Endothelial cell of umbilical vein (primary cell): ENCODE data around the gene MPND. TPM values are rescaled to one million over a fixed set of nuclear protein-coding genes. Genes with fewer than 3 reads are reported as not detected.
A peak's percentile ranks its signal among the peaks of the same experiment; 100 is the strongest.

ENCODE experiments used
- BruUV-seq: library from RNA; stranded (reverse); fragments of 400-500 nt; replicated peaks from 2 replicates; lab custom pipeline; 2021; lab: Mats Ljungman, UMichigan
- CTCF ChIA-PET: fragments of 300-600, 350-600 bp; sonication (Branson Sonifier 250); formaldehyde crosslinking; loops from one replicate; lab custom pipeline; 2021; ENCODE audit warnings: antibody characterized with exemption, inconsistent platforms; lab: Charles Lee
- POLR2A ChIA-PET: fragments of 300-600, 350-600 bp; sonication (Branson Sonifier 250); formaldehyde crosslinking; loops from one replicate; lab custom pipeline; 2021; ENCODE audit warnings: antibody characterized with exemption, inconsistent platforms; lab: Charles Lee
- DNase-seq: peaks from one replicate; pipeline ENCODE4 v3.0.0-alpha.2; 2011; ENCODE audit warnings: low read depth, low spot score
- FAIRE-seq: peaks from 2 replicates; lab custom pipeline; 2011; peaks lifted over from hg19 to GRCh38; lab: Jason Lieb, UNC
- H2AFZ ChIP-seq: 2 replicates; pipeline ENCODE4 v1.6.0; 2012; ENCODE audit warnings: low read depth, low read length, control low read depth, inconsistent platforms
- H3K27ac ChIP-seq: 2 replicates; pipeline ENCODE4 v1.5.1; 2011; ENCODE audit warnings: low read depth, mild to moderate bottlenecking, control low read depth, low read length, moderate library complexity; ENCODE audit not compliant: insufficient read depth
- H3K27me3 ChIP-seq, 2 experiments: 2 replicates each; pipeline versions ENCODE4 v1.6.0 to v1.6.1; 2011; ENCODE audit warnings: low read length in 2 of 2, mixed read lengths in 1 of 2; ENCODE audit not compliant: control insufficient read depth in 2 of 2, insufficient read depth in 2 of 2
- H3K36me3 ChIP-seq, 2 experiments: 2 replicates in 1 of 2; 3 replicates in 1 of 2; pipeline ENCODE4 v1.5.1; 2011; ENCODE audit warnings: low read length in 2 of 2, mild to moderate bottlenecking in 1 of 2, moderate library complexity in 1 of 2; ENCODE audit not compliant: control insufficient read depth in 2 of 2, insufficient read depth in 2 of 2; ENCODE audit errors: extremely low read depth in 1 of 2
- H3K4me1 ChIP-seq: 3 replicates; pipeline ENCODE4 v1.5.1; 2011; ENCODE audit warnings: mild to moderate bottlenecking, low read length; ENCODE audit not compliant: control insufficient read depth, insufficient read depth; ENCODE audit errors: extremely low read depth
- H3K4me2 ChIP-seq: 2 replicates; pipeline ENCODE4 v1.6.1; 2011; ENCODE audit warnings: low read length, control low read depth, mixed read lengths; ENCODE audit not compliant: insufficient read depth
- H3K4me3 ChIP-seq, 3 experiments: fragments of 200-600 bp in 1 of 3; sonication (generic), shearing (Covaris generic) in 1 of 3; replicated peaks in 1 of 3; 2 replicates each; pipeline ENCODE4 v1.5.1; 2011 to 2016; ENCODE audit warnings: control low read depth in 3 of 3, low read length in 3 of 3, mild to moderate bottlenecking in 2 of 3, inconsistent platforms in 1 of 3, low read depth in 1 of 3, moderate library complexity in 1 of 3; ENCODE audit not compliant: insufficient read depth in 1 of 3
- H3K79me2 ChIP-seq: 2 replicates; pipeline ENCODE4 v1.6.0; 2012; ENCODE audit warnings: low read length, inconsistent platforms; ENCODE audit not compliant: control insufficient read depth, insufficient read depth
- H3K9ac ChIP-seq: replicated peaks from 2 replicates; pipeline ENCODE3; 2011; ENCODE audit warnings: low read length, control low read depth; ENCODE audit not compliant: insufficient read depth; ENCODE audit errors: extremely low read depth
- H3K9me1 ChIP-seq: replicated peaks from 3 replicates; pipeline ENCODE4 v1.6.0; 2011; ENCODE audit warnings: mild to moderate bottlenecking, low read length; ENCODE audit not compliant: control insufficient read depth, insufficient read depth; ENCODE audit errors: extremely low read depth
- H3K9me3 ChIP-seq: replicated peaks from 2 replicates; pipeline ENCODE4 v1.5.1; 2012; ENCODE audit warnings: low read length, inconsistent platforms; ENCODE audit not compliant: control insufficient read depth, insufficient read depth
- H4K20me1 ChIP-seq: replicated peaks from 2 replicates; pipeline ENCODE3; 2011; ENCODE audit warnings: mild to moderate bottlenecking, low read length; ENCODE audit not compliant: control insufficient read depth, insufficient read depth; ENCODE audit errors: extremely low read depth
- EZH2 ChIP-seq: IDR thresholded peaks from 2 replicates; pipeline ENCODE4 v1.6.1; 2012; ENCODE audit warnings: borderline replicate concordance, low read depth, mild to moderate bottlenecking, moderate library complexity, low read length, inconsistent platforms; ENCODE audit not compliant: severe bottlenecking
- GATA2 ChIP-seq: IDR thresholded peaks from 2 replicates; pipeline ENCODE4 v1.7.0; 2011; ENCODE audit warnings: low read depth, mild to moderate bottlenecking, moderate library complexity, mixed read lengths, low read length; ENCODE audit not compliant: insufficient read length, insufficient read depth
- JUN ChIP-seq: IDR thresholded peaks from 2 replicates; pipeline ENCODE4 v1.6.1; 2011; ENCODE audit warnings: borderline replicate concordance, low read depth; ENCODE audit not compliant: insufficient read length, insufficient read depth
- MYC ChIP-seq: IDR thresholded peaks from one replicate; pipeline ENCODE4 v1.6.1; 2011; ENCODE audit warnings: mild to moderate bottlenecking, low read depth, low read length
- POLR2A ChIP-seq: IDR thresholded peaks from 2 replicates; pipeline ENCODE4 v1.6.1; 2012; ENCODE audit warnings: low read depth, mild to moderate bottlenecking, control low read depth, low read length
- POLR2AphosphoS5 ChIP-seq: IDR thresholded peaks from 2 replicates; pipeline ENCODE4 v1.6.1; 2012; ENCODE audit warnings: low read depth, mild to moderate bottlenecking, control low read depth, low read length, moderate library complexity; ENCODE audit not compliant: insufficient read depth
- dilution Hi-C: fragments of 300-500 bp; cut with MboI; formaldehyde crosslinking; loops from one replicate; pipeline ENCODE4 v1.15.0; 2019; ENCODE audit warnings: low sequenced_read_pairs; ENCODE audit not compliant: extremely low pct_ligation_motif_present
- intact Hi-C: fragments of 100-400 bp; cut with micrococcal nuclease; formaldehyde crosslinking; loops from one replicate; pipeline ENCODE4 v1.10.0; 2022
- polyA plus RNA-seq, 4 experiments: library from polyadenylated mRNA; depleted of rRNA in 3 of 4; stranded (reverse) in 3 of 4; unstranded in 1 of 4; fragments of >200 nt; gene quantifications; 2 replicates each; pipeline versions ENCODE4 v1.2.1 to v1.2.3, GENCODE V29; 2011 to 2012; ENCODE audit warnings: missing spikeins in 1 of 4
- total RNA-seq: library from RNA; stranded (reverse); gene quantifications from 2 replicates; pipeline ENCODE4 v1.2.3, GENCODE V29; 2021
- TF ChIP-seq, protein P1 (sequence below), 2 donors: IDR thresholded peaks; 1 replicate in 1 of 2; 2 replicates in 1 of 2; pipeline ENCODE4 v1.5.1; 2011; ENCODE audit warnings: low read length in 2 of 2, mild to moderate bottlenecking in 2 of 2, moderate library complexity in 2 of 2, control low read depth in 1 of 2, inconsistent platforms in 1 of 2, low read depth in 1 of 2; ENCODE audit not compliant: insufficient read depth in 1 of 2; ENCODE audit errors: extremely low read depth in 1 of 2
- TF ChIP-seq, protein P2 (sequence below): IDR thresholded peaks from 2 replicates; pipeline ENCODE4 v1.6.1; 2011; ENCODE audit not compliant: insufficient read depth, insufficient read length

MPND gene
- total and polyA plus RNA-seq, 2 donors (not counting 3 experiments of a cell fraction or from before 2014, with no cell fraction given): 14.8 to 21.1 TPM

DNA sequence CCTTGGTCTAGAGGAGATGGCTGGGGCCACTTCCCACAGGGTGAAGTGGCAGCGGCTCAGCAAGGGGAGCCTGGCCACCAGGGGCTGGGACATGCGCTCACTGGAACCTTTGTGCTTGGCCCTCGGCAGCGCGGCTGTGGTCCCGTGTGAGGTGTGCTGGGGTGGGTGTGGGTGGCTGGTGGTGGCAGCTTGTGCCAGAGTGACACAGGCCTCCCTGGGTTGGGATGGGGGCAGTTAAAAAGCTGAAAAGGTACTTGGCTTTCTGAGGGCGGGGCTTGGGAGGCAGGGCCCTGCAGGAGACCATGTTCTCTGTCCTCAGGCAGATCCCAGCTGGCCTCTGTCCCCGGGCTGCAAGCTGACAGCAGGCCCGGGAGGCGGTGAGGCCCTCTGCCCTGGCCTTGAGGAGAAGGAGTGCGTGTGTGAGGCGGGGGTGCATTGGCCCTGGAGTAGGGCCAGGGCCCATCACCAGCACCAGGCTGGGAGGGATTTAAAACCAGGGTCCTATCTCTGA, 17.3 kb downstream of the MPND start:
- H3K9me3 ChIP-seq: no peaks in the 10 kb centered on the region
- dilution Hi-C loops (loop anchor here (10.0 kb wide), 1 partner anchor 54 kb away; no protein-coding TSS in a partner anchor), intact Hi-C loops (no loop called here)
- H3K4me2 ChIP-seq: no peak overlapping the region
- FAIRE-seq (no peak), DNase-seq (no peak)
- no peaks in the 10 kb centered on the region for H3K9me1 ChIP-seq
- no peaks in the 10 kb centered on the region for H3K4me1 ChIP-seq
- H3K79me2 ChIP-seq: no peaks in the 10 kb centered on the region
- no peak overlapping the region for H3K9ac ChIP-seq
- CTCF ChIA-PET: no interaction called here
- POLR2A ChIA-PET: no interaction called here
- H3K27ac ChIP-seq: no peak overlapping the region
- no peaks in the 10 kb centered on the region for H4K20me1 ChIP-seq
- BruUV-seq: TSS peak; percentile 78
- TF ChIP-seq, protein P1, sequence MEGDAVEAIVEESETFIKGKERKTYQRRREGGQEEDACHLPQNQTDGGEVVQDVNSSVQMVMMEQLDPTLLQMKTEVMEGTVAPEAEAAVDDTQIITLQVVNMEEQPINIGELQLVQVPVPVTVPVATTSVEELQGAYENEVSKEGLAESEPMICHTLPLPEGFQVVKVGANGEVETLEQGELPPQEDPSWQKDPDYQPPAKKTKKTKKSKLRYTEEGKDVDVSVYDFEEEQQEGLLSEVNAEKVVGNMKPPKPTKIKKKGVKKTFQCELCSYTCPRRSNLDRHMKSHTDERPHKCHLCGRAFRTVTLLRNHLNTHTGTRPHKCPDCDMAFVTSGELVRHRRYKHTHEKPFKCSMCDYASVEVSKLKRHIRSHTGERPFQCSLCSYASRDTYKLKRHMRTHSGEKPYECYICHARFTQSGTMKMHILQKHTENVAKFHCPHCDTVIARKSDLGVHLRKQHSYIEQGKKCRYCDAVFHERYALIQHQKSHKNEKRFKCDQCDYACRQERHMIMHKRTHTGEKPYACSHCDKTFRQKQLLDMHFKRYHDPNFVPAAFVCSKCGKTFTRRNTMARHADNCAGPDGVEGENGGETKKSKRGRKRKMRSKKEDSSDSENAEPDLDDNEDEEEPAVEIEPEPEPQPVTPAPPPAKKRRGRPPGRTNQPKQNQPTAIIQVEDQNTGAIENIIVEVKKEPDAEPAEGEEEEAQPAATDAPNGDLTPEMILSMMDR (IDR thresholded peaks at IDR 0.05; ENCODE audit: extremely low read depth in 1 of 2, insufficient read depth in 1 of 2, low read depth in 1 of 2, low read length in 2 of 2): no peak
- no peak for TF ChIP-seq JUN
- TF ChIP-seq, protein P2, sequence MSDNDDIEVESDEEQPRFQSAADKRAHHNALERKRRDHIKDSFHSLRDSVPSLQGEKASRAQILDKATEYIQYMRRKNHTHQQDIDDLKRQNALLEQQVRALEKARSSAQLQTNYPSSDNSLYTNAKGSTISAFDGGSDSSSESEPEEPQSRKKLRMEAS: no peak
- no peak for TF ChIP-seq EZH2
- no peak for TF ChIP-seq POLR2A
- TF ChIP-seq MYC: no peak
- TF ChIP-seq GATA2: no peak
- TF ChIP-seq POLR2AphosphoS5: no peak
- no peaks in the 10 kb centered on the region for H3K27me3 ChIP-seq
- no peak overlapping the region for H2AFZ ChIP-seq
- peaks cover 5 to 62% of the 10 kb centered on the region in 2 experiments for H3K36me3 ChIP-seq
- H3K4me3 ChIP-seq: no peak overlapping the region
